ENCODE results near the gene PML. TPM values are rescaled to one million over a fixed set of nuclear protein-coding genes. Genes with fewer than 3 reads are reported as not detected.
"Not testable (repeated sequence)": the region's sequence is repeated elsewhere in the genome, so short reads cannot be mapped to it uniquely, and the experiment has no call there.

PML gene
- total RNA-seq, 1 donor from 2014 or later, result 227 TPM

DNA sequence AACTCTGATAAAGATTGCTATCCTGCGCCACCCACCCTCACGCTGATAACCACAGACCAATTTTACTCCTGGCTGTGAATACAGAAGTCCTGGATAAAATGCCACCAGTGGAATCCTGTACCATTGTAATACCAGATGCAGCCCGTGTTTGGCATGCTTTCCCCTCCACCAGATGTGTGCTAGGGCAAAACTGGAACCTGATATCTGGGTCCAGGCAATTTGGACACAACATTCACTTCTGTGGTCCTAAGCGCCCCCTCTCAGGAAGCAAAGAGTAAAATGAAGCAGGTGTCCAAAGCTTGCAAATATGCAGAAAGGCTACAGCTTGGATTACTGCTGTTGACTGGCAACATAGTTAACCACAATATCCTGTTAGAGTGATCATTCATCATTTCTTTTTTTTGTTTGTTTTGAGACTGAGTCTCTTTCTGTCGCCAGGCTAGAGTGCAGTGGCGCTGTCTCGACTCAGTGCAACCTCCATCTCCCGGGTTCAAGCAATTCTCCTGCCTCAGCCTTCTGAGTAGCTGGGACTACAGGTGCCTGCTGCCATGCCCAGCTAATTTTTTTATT, 35.4 kb upstream of the PML start:
- Histone ChIP-seq H3K9me3 (no peaks in the 10 kb centered on the region), H3K36me3 (no peaks in the 10 kb centered on the region), H3K4me1 (peaks cover 7 to 17% of the 10 kb centered on the region in 2 donors), H3K27me3 (no peaks in the 10 kb centered on the region), H3K27ac (no peak overlapping the region), H3K4me3 (no peak overlapping the region)
- intact Hi-C loops (cut with DNase I), result loop anchor here (10.0 kb wide), 1 partner anchor 356 kb away; no protein-coding TSS in a partner anchor
- TF ChIP-seq, protein P1, sequence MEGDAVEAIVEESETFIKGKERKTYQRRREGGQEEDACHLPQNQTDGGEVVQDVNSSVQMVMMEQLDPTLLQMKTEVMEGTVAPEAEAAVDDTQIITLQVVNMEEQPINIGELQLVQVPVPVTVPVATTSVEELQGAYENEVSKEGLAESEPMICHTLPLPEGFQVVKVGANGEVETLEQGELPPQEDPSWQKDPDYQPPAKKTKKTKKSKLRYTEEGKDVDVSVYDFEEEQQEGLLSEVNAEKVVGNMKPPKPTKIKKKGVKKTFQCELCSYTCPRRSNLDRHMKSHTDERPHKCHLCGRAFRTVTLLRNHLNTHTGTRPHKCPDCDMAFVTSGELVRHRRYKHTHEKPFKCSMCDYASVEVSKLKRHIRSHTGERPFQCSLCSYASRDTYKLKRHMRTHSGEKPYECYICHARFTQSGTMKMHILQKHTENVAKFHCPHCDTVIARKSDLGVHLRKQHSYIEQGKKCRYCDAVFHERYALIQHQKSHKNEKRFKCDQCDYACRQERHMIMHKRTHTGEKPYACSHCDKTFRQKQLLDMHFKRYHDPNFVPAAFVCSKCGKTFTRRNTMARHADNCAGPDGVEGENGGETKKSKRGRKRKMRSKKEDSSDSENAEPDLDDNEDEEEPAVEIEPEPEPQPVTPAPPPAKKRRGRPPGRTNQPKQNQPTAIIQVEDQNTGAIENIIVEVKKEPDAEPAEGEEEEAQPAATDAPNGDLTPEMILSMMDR (IDR thresholded peaks at IDR 0.05), result no peak
- DNase-seq (ENCODE audit: low spot score in 2 of 2), result peak in 1 of 2 donors; percentile 38

DNA sequence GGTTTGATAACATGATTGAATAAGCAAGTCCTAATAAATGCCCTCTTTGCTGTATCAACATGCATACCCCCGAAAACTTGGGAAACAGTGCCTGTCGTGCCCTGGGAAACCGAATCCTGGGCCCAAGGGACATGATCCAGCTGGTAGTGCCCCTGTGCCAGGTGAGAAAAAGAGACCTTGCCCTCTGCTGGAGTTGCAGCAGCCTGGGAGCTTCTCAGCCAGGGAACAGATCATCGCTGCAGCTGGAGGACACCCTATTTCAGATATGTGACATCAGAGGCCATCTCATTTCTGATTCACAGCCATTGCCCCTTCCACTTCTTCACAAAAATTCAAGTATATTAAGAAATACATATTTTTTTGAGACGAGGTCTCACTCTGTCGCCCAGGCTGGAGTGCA, 34.7 kb upstream of the PML start:
- H3K4me1 ChIP-seq, result peaks cover 7 to 17% of the 10 kb centered on the region in 2 donors
- H3K4me3 ChIP-seq, result no peak overlapping the region
- intact Hi-C loops (cut with DNase I), result loop anchor here (10.0 kb wide), 2 partner anchors 55 to 355 kb away; no protein-coding TSS in a partner anchor
- no peak overlapping the region for H3K27ac ChIP-seq
- TF ChIP-seq, protein P1 (IDR thresholded peaks at IDR 0.05), result no peak
- no peaks in the 10 kb centered on the region for H3K36me3 ChIP-seq
- no peaks in the 10 kb centered on the region for H3K9me3 ChIP-seq
- peak in 1 of 2 donors; percentile 39 for DNase-seq (ENCODE audit: low spot score in 2 of 2)
- no peaks in the 10 kb centered on the region for H3K27me3 ChIP-seq

DNA sequence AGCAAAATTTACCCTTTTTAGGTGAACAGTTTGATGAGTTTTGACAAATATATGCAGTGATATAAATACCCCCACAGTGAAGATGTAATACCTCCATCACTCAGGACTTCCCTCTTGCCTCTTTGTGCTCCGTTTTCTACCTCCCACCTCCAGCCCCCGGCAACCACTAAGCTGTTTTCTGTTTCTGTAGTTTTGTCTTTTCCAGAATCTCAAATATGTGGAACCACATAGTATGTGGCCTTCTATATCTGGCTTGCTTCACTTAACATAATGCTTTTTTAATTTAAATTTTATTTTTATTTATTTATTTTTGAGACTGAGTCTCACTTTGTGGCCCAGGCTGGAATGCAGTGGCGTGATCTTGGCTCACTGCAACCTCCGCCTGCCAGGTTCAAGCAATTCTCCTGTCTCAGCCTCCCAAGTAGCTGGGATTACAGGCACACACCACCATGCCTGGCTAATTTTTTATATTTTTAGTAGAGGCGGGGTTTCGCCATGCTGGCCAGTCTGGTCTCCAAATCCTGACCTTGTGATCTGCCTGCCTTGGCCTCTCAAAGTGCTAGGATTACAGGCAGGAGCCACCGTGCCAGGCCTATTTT, 33.9 kb upstream of the PML start:
- peaks cover 7 to 20% of the 10 kb centered on the region in 2 donors for H3K4me1 ChIP-seq
- H3K4me3 ChIP-seq; DNase-seq (ENCODE audit: low spot score in 2 of 2); H3K36me3 ChIP-seq; H3K27ac ChIP-seq; H3K9me3 ChIP-seq; H3K27me3 ChIP-seq: not testable (repeated sequence)
- intact Hi-C loops (cut with DNase I), result loop anchor here (10.0 kb wide), 1 partner anchor 56 kb away; no protein-coding TSS in a partner anchor

DNA sequence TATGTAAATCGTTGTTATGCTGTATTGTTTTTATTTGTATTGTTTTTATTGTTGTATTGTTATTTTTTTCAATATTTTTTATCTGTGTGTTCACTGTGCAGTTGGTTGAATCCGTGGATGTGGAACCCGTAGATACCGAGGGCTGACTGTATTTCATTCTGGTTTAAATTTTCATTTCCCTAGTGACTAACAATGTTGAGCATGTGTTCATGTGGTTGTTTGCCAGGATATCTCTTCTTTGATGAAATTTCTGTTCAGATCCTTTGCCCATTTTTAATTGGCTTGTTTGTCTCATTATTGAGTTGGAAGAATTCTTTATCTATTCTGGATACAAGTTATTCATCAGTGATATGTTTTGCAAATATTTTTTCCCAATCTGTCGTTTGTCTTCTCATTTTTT, 32.1 kb upstream of the PML start:
- no peaks in the 10 kb centered on the region for H3K27me3 ChIP-seq
- DNase-seq (ENCODE audit: low spot score in 2 of 2), result no peak
- no peak overlapping the region for H3K4me3 ChIP-seq
- peaks cover 0 to 4% of the 10 kb centered on the region in 2 donors for H3K4me1 ChIP-seq
- TF ChIP-seq, protein P1 (IDR thresholded peaks at IDR 0.05), result no peak
- no peak overlapping the region for H3K27ac ChIP-seq
- intact Hi-C loops (cut with DNase I), result loop anchor here (10.0 kb wide), 1 partner anchor 58 kb away; no protein-coding TSS in a partner anchor
- H3K9me3 ChIP-seq, result no peaks in the 10 kb centered on the region
- no peaks in the 10 kb centered on the region for H3K36me3 ChIP-seq

DNA sequence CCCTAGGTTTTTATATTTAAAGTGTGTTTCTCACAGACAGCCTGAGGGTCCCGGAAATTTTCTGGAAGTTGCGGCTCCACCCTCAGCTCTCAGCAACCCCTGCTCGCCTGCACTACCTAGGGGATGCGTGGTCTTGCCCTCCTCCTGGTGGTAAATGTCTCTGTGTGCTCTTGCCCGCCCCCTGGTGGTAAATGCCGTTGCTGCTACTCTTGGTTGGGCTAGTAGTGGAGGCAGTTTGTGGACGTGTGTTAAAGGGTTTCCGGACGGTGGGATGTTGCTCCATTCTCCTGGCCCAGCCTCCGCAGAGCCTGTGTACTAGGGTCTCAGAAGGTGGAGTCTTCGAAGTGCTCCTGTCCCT, 29.8 kb upstream of the PML start:
- no peaks in the 10 kb centered on the region for H3K9me3 ChIP-seq
- H3K4me1 ChIP-seq, result peaks cover 0 to 3% of the 10 kb centered on the region in 2 donors
- TF ChIP-seq, protein P1 (IDR thresholded peaks at IDR 0.05), result peak; percentile 97 to 98 (median 98)
- no peak overlapping the region for H3K27ac ChIP-seq
- no peaks in the 10 kb centered on the region for H3K27me3 ChIP-seq
- peak; percentile 59 to 94 for DNase-seq (ENCODE audit: low spot score in 2 of 2)
- intact Hi-C loops (cut with DNase I), result loop anchor here (1.0 to 10.0 kb wide), 3 partner anchors 13 to 90 kb away; no protein-coding TSS in a partner anchor
- H3K36me3 ChIP-seq, result no peaks in the 10 kb centered on the region
- peak overlapping the region in 1 of 2 donors; percentile 14 for H3K4me3 ChIP-seq

DNA sequence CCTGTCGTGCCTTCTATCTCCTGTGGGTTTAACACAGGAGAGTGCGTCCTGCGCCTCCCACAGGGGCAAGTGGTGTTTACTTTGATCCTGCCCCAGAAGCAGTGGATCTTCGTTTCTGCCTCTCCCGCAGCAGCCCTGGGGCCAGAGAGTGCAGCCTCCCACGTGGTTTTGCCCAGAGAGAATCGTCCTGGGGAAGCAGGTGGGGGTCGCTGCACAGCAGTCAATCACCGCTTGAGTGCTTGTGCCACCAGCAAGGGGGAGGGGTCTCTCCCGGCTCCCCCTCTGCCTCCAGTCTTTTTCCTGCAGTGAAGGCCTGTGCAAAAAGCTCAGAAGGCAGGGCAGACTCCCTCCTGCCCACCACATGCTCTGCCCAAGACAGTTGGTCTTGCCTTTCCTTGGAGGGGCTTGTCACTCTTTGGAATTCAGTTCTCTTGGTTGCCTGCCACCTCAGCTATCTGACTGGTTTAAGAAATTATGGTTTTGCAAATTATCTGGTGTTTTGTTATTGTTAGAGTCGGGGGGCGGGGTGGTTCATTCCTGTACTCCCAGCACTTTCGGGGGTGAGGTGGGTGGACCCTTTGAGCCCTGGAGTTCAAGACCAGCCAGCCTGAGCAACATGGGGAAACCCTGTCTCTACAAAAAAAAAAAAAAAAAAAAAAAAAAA, 29.3 kb upstream of the PML start:
- DNase-seq (ENCODE audit: low spot score in 2 of 2), result peak in 1 of 2 donors; percentile 59
- intact Hi-C loops (cut with DNase I), result loop anchor here (2.0 to 10.0 kb wide), 2 partner anchors 60 to 90 kb away; no protein-coding TSS in a partner anchor
- Histone ChIP-seq H3K9me3 (no peaks in the 10 kb centered on the region), H3K4me1 (peaks cover 0 to 3% of the 10 kb centered on the region in 2 donors), H3K4me3 (peak overlapping the region in 1 of 2 donors; percentile 14), H3K27me3 (no peaks in the 10 kb centered on the region), H3K36me3 (no peaks in the 10 kb centered on the region), H3K27ac (no peak overlapping the region)
- TF ChIP-seq, protein P1 (IDR thresholded peaks at IDR 0.05), result no peak
